ENCODE data around the gene ANKRD33.

The ANKRD33 gene

GRCh38 chr12:51905471-51906429 lies 17.8 kb downstream of the ANKRD33 start:
- no peak for DNase-seq

GRCh38 chr12:51906430-51907082 lies 18.7 kb downstream of the ANKRD33 start:
- DNase-seq: no peak

GRCh38 chr12:51907083-51907855 lies 19.4 kb downstream of the ANKRD33 start, which contains the start of gene ACVRL1:
Gene ACVRL1, plus strand, starts transcription at chr12:51907504. Its CDS starts 4,971 bp downstream, at chr12:51912475.
- DNase-seq: no peak

- no peak for DNase-seq
These were observed 20.0 kb downstream of the ANKRD33 start for GRCh38 chr12:51907856-51908425.

GRCh38 chr12:51908876-51909592 lies 21.1 kb downstream of the ANKRD33 start:
- DNase-seq: no peak

- DNase-seq: no peak
These were observed 22.3 kb downstream of the ANKRD33 start for GRCh38 chr12:51910168-51910567.

GRCh38 chr12:51910691-51911090 lies 22.8 kb downstream of the ANKRD33 start:
- DNase-seq: no peak

- DNase-seq: no peak
These were observed 23.4 kb downstream of the ANKRD33 start for GRCh38 chr12:51911307-51911706.

GRCh38 chr12:51911788-51912711 lies 24.1 kb downstream of the ANKRD33 start:
- no peak for DNase-seq

GRCh38 chr12:51913071-51914033 lies 25.4 kb downstream of the ANKRD33 start:
- DNase-seq: no peak

- no peak for DNase-seq
These were observed 26.4 kb downstream of the ANKRD33 start for GRCh38 chr12:51914034-51914923.

GRCh38 chr12:51915003-51915625 lies 27.2 kb downstream of the ANKRD33 start:
- no peak for DNase-seq

GRCh38 chr12:51915951-51916350 lies 28.0 kb downstream of the ANKRD33 start:
- DNase-seq: no peak

GRCh38 chr12:51917041-51917590 lies 29.2 kb downstream of the ANKRD33 start:
- no peak for DNase-seq

- no peak for DNase-seq
These were observed 30.0 kb downstream of the ANKRD33 start for GRCh38 chr12:51917746-51918453.

GRCh38 chr12:51920046-51920445 lies 32.1 kb downstream of the ANKRD33 start:
- no peak for DNase-seq
